Brain pericyte (primary cell): Measurements from ENCODE around the gene PSME3IP1.
"Not testable (repeated sequence)": the region's sequence is repeated elsewhere in the genome, so short reads cannot be mapped to it uniquely, and the experiment has no call there.

Experiments
- DNase-seq: peaks from one replicate; pipeline ENCODE4 v3.0.0-alpha.2; 2012; ENCODE audit warnings: low read depth, low spot score

The PSME3IP1 gene

DNA sequence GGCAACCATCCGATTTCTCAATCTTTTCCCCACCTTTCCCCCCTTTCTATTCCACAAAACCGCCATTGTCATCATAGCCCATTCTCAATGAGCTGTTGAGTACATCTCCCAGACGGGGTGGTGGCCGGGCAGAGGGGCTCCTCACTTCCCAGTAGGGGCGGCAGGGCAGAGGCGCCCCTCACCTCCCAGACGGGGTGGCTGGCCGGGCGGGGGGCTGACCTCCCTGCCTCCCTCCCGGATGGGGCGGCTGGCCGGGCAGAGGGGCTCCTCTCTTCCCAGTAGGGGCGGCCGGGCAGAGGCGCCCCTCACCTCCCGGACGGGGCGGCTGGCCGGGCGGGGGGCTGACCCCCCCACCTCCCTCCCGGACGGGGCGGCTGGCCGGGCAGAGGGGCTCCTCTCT is 14.5 kb upstream of the PSME3IP1 start:
- not testable (repeated sequence) for DNase-seq

DNA sequence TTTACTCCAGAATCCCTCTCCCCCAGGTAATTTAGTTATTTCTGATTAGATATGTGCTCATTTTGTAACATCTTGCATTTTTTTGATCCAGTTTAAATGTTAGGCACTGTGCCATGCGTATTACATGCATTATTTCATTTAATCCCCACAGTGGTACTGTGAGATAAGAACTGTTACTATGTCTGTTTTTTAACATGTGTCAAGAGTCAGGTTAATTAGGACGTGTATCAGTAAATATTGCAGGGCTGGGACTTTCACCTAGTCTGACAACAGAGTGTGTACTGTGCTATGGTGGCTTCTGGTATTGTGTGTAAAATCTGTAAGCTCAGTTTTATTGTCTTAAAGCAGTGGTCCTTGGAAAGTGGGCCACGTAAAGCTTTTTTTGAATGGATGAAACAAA is 10.9 kb upstream of the PSME3IP1 start:
- DNase-seq, result no peak

DNA sequence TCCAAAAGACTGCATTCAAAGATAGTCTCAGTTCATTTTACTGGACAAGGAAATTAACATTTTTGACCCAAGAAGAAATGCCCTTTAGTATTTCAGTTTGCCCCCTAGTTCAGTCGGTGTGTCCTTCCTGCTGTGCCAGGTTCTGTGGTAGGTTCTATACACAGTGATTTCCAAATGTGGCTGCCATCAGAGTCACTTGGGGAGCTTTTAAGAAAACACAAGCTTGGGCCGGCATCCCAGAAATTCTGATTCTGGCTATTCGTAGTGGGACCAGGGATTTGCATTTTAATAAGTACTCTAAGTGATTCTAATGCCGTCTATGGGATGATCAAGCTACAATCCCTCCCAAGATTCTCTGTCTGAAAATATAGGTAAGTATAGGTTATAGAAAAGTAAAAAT is 10.4 kb upstream of the PSME3IP1 start:
- DNase-seq, result no peak

GRCh38 chr16:57194512-57194911 is 8.7 kb upstream of the PSME3IP1 start:
- peak; percentile 53 for DNase-seq

GRCh38 chr16:57192720-57193486 is 7.1 kb upstream of the PSME3IP1 start:
- no peak for DNase-seq

- no peak for DNase-seq
These were observed 6.3 kb upstream of the PSME3IP1 start for GRCh38 chr16:57192146-57192545.

DNA sequence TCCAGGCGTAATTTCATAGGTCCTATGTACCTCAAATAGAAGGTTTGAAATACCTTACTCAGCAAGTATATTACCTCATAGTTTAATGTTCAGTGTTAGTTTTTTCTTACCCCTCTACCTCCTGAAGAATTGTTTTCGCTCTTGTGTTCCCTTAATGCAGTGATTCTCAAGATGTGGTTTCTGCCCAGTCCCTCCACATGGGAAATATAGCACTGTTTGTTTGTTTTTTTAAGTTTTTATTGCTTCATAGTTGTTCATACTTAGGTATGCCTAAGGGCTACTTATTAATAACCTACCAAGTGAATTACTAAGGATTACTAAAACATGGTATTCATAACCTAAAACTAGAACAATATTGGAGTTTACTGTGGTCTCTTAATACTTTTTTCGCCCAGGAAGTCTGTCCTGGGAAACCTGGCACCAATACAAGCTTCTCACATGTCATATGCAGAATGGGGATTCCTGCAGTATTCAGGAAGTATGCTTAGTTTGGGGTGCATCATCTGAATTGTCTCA is 5.3 kb upstream of the PSME3IP1 start:
- no peak for DNase-seq

GRCh38 chr16:57190136-57190535 is 4.3 kb upstream of the PSME3IP1 start:
- no peak for DNase-seq

DNA sequence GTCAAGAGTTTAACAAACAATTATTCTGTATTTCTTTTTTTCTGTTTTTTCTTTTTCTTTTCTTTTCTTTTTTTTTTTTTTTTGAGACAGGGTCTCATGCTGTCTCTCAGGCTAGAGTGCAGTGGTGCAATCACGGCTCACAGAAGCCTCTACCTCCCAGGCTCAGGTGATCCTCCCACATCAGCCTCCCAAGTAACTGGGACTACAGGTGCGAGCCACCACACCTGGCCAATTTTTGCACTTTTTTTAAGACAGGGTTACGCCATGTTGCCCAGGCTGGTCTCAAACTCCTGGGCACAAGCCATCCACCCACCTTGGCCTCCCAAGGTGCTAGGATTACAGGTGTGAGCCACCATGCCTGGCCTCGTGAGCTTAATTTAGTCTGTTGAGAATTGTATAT is 3.7 kb upstream of the PSME3IP1 start:
- not testable (repeated sequence) for DNase-seq

- no peak for DNase-seq
These were observed 2.8 kb upstream of the PSME3IP1 start for GRCh38 chr16:57188711-57189002.

- DNase-seq, result not testable (repeated sequence)
These were observed 2.3 kb upstream of the PSME3IP1 start for GRCh38 chr16:57187902-57188710.

DNA sequence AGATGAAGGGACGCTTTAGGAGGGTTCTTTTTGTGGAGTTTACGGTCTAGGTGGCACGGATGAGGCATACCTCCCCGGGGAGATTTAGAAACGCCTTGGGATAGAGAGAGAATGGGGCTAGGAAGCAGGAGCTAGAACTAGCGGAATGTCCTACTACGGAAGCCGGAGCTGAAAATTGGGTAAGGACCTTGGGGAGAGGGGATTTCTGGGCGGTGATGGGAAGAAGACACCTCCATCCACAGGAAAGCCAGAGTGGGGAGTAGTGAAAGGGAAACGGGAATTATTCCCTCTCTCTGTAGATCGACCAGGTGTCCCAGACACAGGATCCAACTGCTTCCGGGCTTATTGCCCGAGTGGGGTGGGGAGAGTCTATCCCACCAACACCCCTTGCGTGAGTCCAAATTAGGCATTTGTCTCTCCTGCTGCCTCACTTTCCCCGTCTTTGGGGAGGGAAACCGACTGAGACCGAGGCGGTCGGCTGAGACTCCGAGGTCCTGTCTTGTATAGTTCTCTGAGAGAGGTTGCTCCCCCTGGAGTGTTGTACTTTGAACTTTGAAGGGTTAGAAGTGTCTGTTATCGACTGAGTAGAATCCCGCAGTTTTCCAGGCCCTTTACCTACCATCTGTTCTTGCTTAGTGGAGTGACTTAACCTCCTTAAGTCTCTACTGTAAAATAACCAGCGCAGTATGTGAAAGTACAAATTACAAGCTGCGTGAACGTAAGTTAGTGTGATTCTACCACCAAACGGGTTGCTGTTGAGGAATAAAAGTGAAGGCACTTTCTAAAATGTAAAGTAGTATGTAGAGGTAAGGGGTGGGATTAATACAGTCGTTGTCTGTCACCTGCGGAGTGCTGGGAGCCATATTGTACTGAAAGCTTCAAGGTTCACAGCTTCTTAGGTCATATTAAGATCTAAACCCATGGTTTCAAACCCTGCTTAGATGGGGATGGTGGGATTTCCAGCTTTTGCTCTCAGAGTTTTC is 1.3 kb upstream of the PSME3IP1 start:
- no peak for DNase-seq

- DNase-seq, result no peak
These were observed 344 bp downstream of the PSME3IP1 start for GRCh38 chr16:57185446-57185944.

- no peak for DNase-seq
These were observed 873 bp downstream of the PSME3IP1 start for GRCh38 chr16:57184887-57185445.

GRCh38 chr16:57184113-57184512 is 1.7 kb downstream of the PSME3IP1 start:
- no peak for DNase-seq

DNA sequence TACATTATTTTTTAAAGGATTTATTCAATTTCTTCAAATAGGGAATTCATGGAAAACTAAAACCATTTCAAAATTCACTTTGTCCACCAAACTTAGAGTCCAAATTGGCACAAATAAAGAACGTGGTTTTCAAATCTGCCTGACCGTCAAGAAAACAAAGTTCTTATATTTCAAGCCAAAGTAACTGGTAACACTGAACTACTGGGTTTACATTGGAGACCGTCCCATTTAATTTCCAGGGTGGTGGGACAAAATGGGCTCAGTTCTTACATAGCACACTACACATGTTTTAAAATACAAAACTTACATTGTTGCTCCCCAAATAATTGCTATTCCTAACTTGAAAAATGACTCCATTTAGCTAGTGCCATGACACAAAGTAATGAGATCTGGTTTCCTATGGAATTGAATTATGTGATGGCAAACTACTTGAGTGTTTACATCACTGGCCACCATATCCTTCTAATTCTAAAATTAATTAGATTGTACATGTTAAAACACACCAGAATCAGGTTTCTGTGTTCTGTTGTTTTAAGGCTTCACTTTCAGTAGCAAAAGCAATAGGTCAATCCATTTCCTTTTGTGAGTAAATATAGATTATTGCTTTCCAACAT is 6.5 kb downstream of the PSME3IP1 start:
- no peak for DNase-seq

DNA sequence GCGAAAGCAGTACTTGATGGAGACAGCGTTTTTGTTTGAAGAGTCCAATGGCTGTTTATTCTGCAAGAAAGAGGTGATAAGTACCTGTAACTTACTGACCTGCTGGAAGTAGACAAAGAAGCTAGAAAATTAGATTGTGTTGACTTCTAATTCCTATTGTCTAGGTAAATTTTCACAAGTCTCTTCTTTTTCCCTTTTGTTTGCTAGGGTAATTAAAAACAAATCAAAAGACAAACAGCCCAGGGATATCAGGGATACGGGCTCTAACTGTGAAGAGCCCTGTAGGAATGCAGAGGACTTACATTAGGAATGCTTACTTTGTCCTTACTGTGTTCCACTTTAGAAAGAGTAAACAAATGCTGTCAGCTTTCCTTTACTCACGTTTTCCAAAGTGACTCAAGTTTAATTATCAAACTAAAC is 7.0 kb downstream of the PSME3IP1 start:
- DNase-seq, result no peak

DNA sequence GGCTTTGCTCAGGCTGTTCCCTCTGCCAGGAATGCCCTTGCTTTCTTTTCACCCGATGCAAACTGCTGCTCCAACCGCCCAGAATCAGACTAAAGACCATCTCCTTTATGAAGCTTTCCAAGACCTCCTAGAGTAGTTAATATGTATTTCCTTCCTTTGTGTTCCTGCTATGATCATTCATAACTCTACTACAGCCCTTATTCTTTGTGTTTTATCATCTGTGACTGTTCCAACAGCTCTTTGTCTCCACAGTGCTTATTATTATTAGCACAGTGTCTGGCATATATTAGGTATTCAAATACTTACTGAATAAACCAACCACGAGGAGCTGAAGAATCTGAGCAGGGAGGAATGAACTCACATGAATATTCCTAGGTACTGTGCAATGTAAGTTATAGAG is 7.6 kb downstream of the PSME3IP1 start:
- no peak for DNase-seq

DNA sequence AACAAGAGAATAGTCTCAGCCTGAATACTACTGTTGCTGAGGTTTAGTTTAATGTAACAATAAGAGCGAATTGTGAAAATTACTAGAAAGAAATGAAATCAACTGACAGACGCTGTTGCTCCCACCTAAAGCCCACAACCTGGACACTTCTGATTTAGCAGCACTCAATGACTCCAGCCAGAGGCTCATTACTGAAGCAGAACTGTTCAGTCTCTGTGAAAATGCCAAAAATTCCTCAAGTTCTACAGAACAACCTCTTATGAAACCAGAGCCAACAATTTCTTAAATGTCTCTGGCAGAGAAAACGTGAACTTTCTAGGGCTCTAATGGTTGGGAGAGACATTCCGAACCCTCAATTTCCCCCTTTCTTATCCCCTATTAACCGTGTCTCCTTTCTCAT is 9.9 kb downstream of the PSME3IP1 start:
- no peak for DNase-seq

DNA sequence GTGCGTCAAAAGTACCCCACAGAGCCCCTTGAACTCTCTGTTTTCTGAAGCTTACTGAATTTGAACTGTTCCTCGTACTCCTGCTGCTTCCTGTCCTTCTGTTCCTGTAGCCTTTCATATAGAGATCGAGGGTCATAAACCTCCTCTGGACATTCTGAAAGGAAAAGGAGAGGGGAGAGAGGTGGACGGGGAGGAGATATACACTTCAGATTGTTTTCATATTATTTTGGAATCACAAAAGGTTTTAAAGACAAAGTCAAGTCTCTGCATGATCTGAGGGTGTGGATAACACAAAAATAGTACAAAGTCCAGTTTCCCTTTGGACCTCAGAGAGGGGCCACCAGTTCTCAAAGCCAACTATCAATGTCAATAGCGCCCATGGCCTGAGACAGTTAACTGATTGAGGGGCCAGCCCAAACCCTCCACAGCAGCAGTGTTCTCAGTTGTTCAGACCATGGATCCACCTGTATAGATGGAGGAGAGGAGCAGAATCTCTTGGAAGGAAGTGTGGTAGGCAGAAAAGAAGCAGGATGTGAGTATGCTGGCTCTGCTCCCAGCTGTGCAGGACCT is 13.0 kb downstream of the PSME3IP1 start:
- DNase-seq, result no peak
